ENCODE measurements around the gene DDX23. TPM values are rescaled to one million over a fixed set of nuclear protein-coding genes. Genes with fewer than 3 reads are reported as not detected.

Gene DDX23
- total and polyA plus RNA-seq, 11 donors: 16.8 to 51.2 (median 35.8) TPM

- H3K27ac ChIP-seq: no peak overlapping the region
- H3K4me1 ChIP-seq: no peaks in the 10 kb centered on the region
- ATAC-seq (peak in 1 of 4 donors; percentile 4), DNase-seq (no peak)
- H3K36me3 ChIP-seq: peaks cover 2 to 72% (median 58%) of the 10 kb centered on the region in 9 donors
- H3K4me3 ChIP-seq: no peak overlapping the region
- no peak for TF ChIP-seq POLR2A (IDR thresholded peaks at IDR 0.05)
- TF ChIP-seq CTCF (IDR thresholded peaks at IDR 0.05): no peak
- intact Hi-C loops (cut with DNase I): no loop called here
- no peaks in the 10 kb centered on the region for H3K27me3 ChIP-seq
- 86 to 96% (median 94%) methylated on average over 11 to 17 of the region's 17 CpGs for WGBS, 4 donors
- no peaks in the 10 kb centered on the region for H3K9me3 ChIP-seq
Measured at GRCh38 chr12:48827513-48828096, 24.4 kb downstream of the DDX23 start.

DNA sequence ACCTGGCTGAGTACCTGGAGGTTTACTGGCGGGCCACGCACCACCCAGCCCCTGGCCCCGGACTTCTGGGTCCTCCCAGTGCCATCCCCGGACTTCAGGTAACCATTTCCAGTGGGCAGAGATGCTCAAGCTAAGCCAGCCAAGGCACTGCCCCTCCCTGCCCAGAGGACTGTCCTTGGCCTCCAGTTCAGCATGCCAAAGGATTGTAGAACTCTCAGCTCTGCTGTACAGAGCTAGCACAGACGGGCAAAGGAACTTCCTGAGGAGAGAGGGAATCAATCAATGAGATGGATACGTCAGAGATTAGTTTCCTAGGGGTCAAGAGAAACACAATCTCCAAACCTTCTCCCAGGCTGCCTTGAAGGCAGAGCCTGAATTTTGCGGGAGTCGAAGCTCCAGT lies 24.9 kb downstream of the DDX23 start:
- intact Hi-C loops (cut with DNase I): no loop called here
- Histone ChIP-seq H3K4me3 (no peak overlapping the region), H3K27me3 (no peaks in the 10 kb centered on the region), H3K36me3 (peaks cover 2 to 66% (median 52%) of the 10 kb centered on the region in 9 donors), H3K4me1 (no peaks in the 10 kb centered on the region), H3K9me3 (no peaks in the 10 kb centered on the region), H3K27ac (no peak overlapping the region)
- WGBS, 4 donors: 87 to 98% (median 91%) methylated on average over 6 to 8 of the region's 8 CpGs
- ATAC-seq: no peak
- no peak for DNase-seq
- TF ChIP-seq POLR2A (IDR thresholded peaks at IDR 0.05) (no peak), CTCF (IDR thresholded peaks at IDR 0.05) (no peak)

DNA sequence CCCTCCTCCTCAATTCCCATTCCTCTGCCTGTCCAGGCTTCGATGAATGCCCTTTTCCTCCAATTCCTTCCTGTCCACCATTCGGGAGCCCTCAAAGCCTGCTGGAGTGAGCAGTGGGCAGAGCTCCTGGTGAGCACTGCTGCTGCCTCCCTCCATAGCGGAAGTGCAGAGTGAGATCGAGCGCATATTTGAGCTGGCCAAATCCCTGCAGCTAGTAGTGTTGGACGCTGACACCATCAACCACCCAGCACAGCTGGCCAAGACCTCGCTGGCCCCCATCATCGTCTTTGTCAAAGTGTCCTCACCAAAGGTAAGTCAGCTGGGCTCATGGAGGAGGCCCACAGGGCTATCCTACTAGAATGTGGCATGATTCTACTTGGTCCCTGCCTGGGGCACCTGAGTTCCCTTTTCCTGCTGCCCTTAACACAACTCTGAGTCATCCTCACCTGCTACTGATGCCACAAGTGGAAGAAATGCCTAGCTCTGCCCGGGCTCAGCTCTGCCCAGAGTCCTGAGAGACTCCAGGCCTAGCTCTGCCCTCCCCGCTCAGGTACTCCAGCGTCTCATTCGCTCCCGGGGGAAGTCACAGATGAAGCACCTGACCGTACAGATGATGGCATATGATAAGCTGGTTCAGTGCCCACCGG lies 25.6 kb downstream of the DDX23 start:
- ATAC-seq (no peak), DNase-seq (no peak)
- H3K4me3 ChIP-seq: no peak overlapping the region
- H3K9me3 ChIP-seq: no peaks in the 10 kb centered on the region
- H3K27ac ChIP-seq: no peak overlapping the region
- peaks cover 0 to 59% (median 45%) of the 10 kb centered on the region in 9 donors for H3K36me3 ChIP-seq
- 82 to 87% (median 86%) methylated on average over 15 of the region's 15 CpGs for WGBS, 4 donors
- no peaks in the 10 kb centered on the region for H3K27me3 ChIP-seq
- intact Hi-C loops (cut with DNase I): no loop called here
- H3K4me1 ChIP-seq: no peaks in the 10 kb centered on the region
- no peak for TF ChIP-seq POLR2A (IDR thresholded peaks at IDR 0.05)
- TF ChIP-seq CTCF (IDR thresholded peaks at IDR 0.05): no peak

- H3K4me1 ChIP-seq: no peaks in the 10 kb centered on the region
- no peaks in the 10 kb centered on the region for H3K27me3 ChIP-seq
- no peaks in the 10 kb centered on the region for H3K9me3 ChIP-seq
- TF ChIP-seq POLR2A (IDR thresholded peaks at IDR 0.05): no peak
- no peak for TF ChIP-seq CTCF (IDR thresholded peaks at IDR 0.05)
- H3K4me3 ChIP-seq: no peak overlapping the region
- no peak overlapping the region for H3K27ac ChIP-seq
- 83 to 98% (median 93%) methylated on average over 4 of the region's 4 CpGs for WGBS, 4 donors
- H3K36me3 ChIP-seq: peaks cover 0 to 45% (median 31%) of the 10 kb centered on the region in 9 donors
- no peak for ATAC-seq
- peak in 1 of 5 donors; percentile 19 for DNase-seq
- intact Hi-C loops (cut with DNase I): no loop called here
Measured at GRCh38 chr12:48824905-48825304, 27.1 kb downstream of the DDX23 start.

Data from heart left ventricle (tissue), 16 donors.